HepG2 (cell line): ENCODE data around the gene PEMT. TPM values are rescaled to one million over a fixed set of nuclear protein-coding genes. Genes with fewer than 3 reads are reported as not detected.

Experiments used
- ATAC-seq: fragments of 200-7000 bp; cut with Tn5 transposase; 3 replicates; pipeline ENCODE4 v1.9.1; 2020; ENCODE audit warnings: mild to moderate bottlenecking, moderate library complexity
- BruUV-seq: library from RNA; stranded (reverse); fragments of 400-500 nt; replicated peaks from 2 replicates; lab custom pipeline; 2021; lab: Mats Ljungman, UMichigan
- CTCF ChIA-PET: fragments of 300-600 bp; formaldehyde crosslinking; extraction: SDS; loops from one replicate; lab custom pipeline; 2021; ENCODE audit warnings: low total read pairs, inconsistent platforms, low intra/inter-chr PET ratio; lab: Yijun Ruan, JAX
- POLR2A ChIA-PET: fragments of 350-600 bp; sonication (Branson Sonifier 250); formaldehyde crosslinking; loops from one replicate; lab custom pipeline; 2020; ENCODE audit warnings: antibody characterized with exemption, inconsistent platforms; lab: Yijun Ruan, JAX
- DNase-seq: peaks from one replicate; pipeline ENCODE4 v3.0.0-alpha.2; 2015; ENCODE audit warnings: low spot score
- FAIRE-seq: peaks from 3 replicates; lab custom pipeline; 2011; peaks lifted over from hg19 to GRCh38; lab: Jason Lieb, UNC
- H2AFZ ChIP-seq: one replicate; pipeline ENCODE4 v1.6.1; 2011; ENCODE audit warnings: low read length, inconsistent platforms
- H3K27ac ChIP-seq: fragments of 300-600 bp; 3 replicates; pipeline ENCODE4 v1.8.0; 2011; ENCODE audit warnings: mixed run types, mild to moderate bottlenecking, mixed read lengths, low read length, inconsistent platforms; ENCODE audit not compliant: insufficient read depth; ENCODE audit errors: extremely low read length
- H3K27me3 ChIP-seq, 2 experiments: fragments of 200-600 bp in 1 of 2; 2 replicates in 1 of 2; 3 replicates in 1 of 2; pipeline versions ENCODE4 v1.6.0 to v1.8.0; 2011; ENCODE audit warnings: low read length in 2 of 2, mild to moderate bottlenecking in 2 of 2, moderate library complexity in 2 of 2, inconsistent platforms in 1 of 2; ENCODE audit not compliant: insufficient read depth in 2 of 2, control insufficient read depth in 1 of 2
- H3K36me3 ChIP-seq, 2 experiments: fragments of 200-600 bp in 1 of 2; replicated peaks in 1 of 2; 2 replicates in 1 of 2; 3 replicates in 1 of 2; pipeline versions ENCODE4 v1.5.1 to v1.8.0; 2011; ENCODE audit warnings: low read length in 2 of 2, inconsistent platforms in 1 of 2; ENCODE audit not compliant: insufficient read depth in 2 of 2, control insufficient read depth in 1 of 2
- H3K4me1 ChIP-seq: 2 replicates; pipeline ENCODE4 v1.5.1; 2012; ENCODE audit warnings: low read length, inconsistent platforms; ENCODE audit not compliant: insufficient read depth
- H3K4me2 ChIP-seq: 2 replicates; pipeline ENCODE4 v1.6.0; 2011; ENCODE audit warnings: low read depth, low read length, inconsistent platforms
- H3K4me3 ChIP-seq, 3 experiments: fragments of 200-600 bp in 1 of 3; sonication (generic), shearing (Covaris generic) in 1 of 3; replicated peaks in 1 of 3; 2 replicates each; pipeline ENCODE4 v1.5.1; 2011 to 2016; ENCODE audit warnings: low read length in 3 of 3, inconsistent platforms in 2 of 3, low read depth in 2 of 3, mild to moderate bottlenecking in 2 of 3, control low read depth in 1 of 3, mixed read lengths in 1 of 3; ENCODE audit not compliant: insufficient read depth in 1 of 3
- H3K79me2 ChIP-seq: one replicate; pipeline ENCODE4 v1.6.1; 2011; ENCODE audit warnings: low read length, inconsistent platforms; ENCODE audit not compliant: insufficient read depth
- H3K9ac ChIP-seq: 2 replicates; pipeline ENCODE4 v1.6.0; 2011; ENCODE audit warnings: mild to moderate bottlenecking, low read depth, low read length, inconsistent platforms; ENCODE audit not compliant: insufficient read depth
- H3K9me3 ChIP-seq: 2 replicates; pipeline ENCODE4 v1.5.1; 2012; ENCODE audit warnings: mild to moderate bottlenecking, low read length
- H4K20me1 ChIP-seq: 2 replicates; pipeline ENCODE4 v1.6.0; 2011; ENCODE audit warnings: inconsistent platforms, mild to moderate bottlenecking, low read length, moderate library complexity; ENCODE audit not compliant: insufficient read depth
- CEBPB ChIP-seq: IDR thresholded peaks from 2 replicates; pipeline ENCODE4 v1.6.1; 2011; ENCODE audit warnings: low read depth, low read length, improper control_type of control experiment, borderline replicate concordance
- ETV6 ChIP-seq: sonication (generic); formaldehyde crosslinking; conservative IDR thresholded peaks from 2 replicates; pipeline ENCODE4 v1.4.0; 2020; ENCODE audit warnings: missing genetic modification reagents
- EZH2 ChIP-seq: conservative IDR thresholded peaks from 2 replicates; pipeline ENCODE4 v1.6.1; 2012; ENCODE audit warnings: mild to moderate bottlenecking, low read depth, low read length, moderate library complexity
- MAFG ChIP-seq: sonication (generic); formaldehyde crosslinking; IDR thresholded peaks from 2 replicates; pipeline ENCODE4 v1.5.1; 2020; ENCODE audit warnings: mild to moderate bottlenecking, missing genetic modification reagents
- RFXANK ChIP-seq: IDR thresholded peaks from 2 replicates; pipeline ENCODE4 v1.6.1; 2016
- SMAD3 ChIP-seq: sonication (generic); formaldehyde crosslinking; IDR thresholded peaks from 2 replicates; pipeline ENCODE4 v1.4.0; 2020; ENCODE audit warnings: missing genetic modification reagents
- SRSF1 ChIP-seq: fragments of 200-400 bp; formaldehyde crosslinking; optimal IDR thresholded peaks from 2 replicates; pipeline ENCODE3; 2017; ENCODE audit warnings: mild to moderate bottlenecking, low read depth, low read length, moderate library complexity
- U2AF2 ChIP-seq: fragments of 200-400 bp; formaldehyde crosslinking; IDR thresholded peaks from 2 replicates; pipeline ENCODE4 v1.6.1; 2017; ENCODE audit warnings: low read depth, mild to moderate bottlenecking, low read length
- ZFYVE20 ChIP-seq: sonication (generic); formaldehyde crosslinking; IDR thresholded peaks from 2 replicates; pipeline ENCODE4 v1.8.0; 2023; ENCODE audit warnings: low read depth, mild to moderate bottlenecking, moderate library complexity, missing genetic modification reagents, borderline replicate concordance
- ZNF382 ChIP-seq: sonication (generic); formaldehyde crosslinking; IDR thresholded peaks from 2 replicates; pipeline ENCODE4 v1.5.0; 2020; ENCODE audit warnings: missing genetic modification reagents, mild to moderate bottlenecking, borderline replicate concordance
- ZNF383 ChIP-seq: sonication (generic); formaldehyde crosslinking; IDR thresholded peaks from 2 replicates; pipeline ENCODE4 v1.4.0; 2020; ENCODE audit warnings: missing genetic modification reagents, mild to moderate bottlenecking, borderline replicate concordance
- ZNF589 ChIP-seq: sonication (generic); formaldehyde crosslinking; conservative IDR thresholded peaks from 2 replicates; pipeline ENCODE4 v1.8.0; 2022; ENCODE audit warnings: mild to moderate bottlenecking, moderate library complexity, missing genetic modification reagents
- ZNF737 ChIP-seq: sonication (generic); formaldehyde crosslinking; IDR thresholded peaks from 2 replicates; pipeline ENCODE4 v1.5.0; 2020; ENCODE audit warnings: missing genetic modification reagents, mild to moderate bottlenecking, borderline replicate concordance
- ZNF770 ChIP-seq: sonication (generic); formaldehyde crosslinking; IDR thresholded peaks from 2 replicates; pipeline ENCODE4 v1.5.0; 2020; ENCODE audit warnings: mild to moderate bottlenecking, missing genetic modification reagents
- ZNF83 ChIP-seq: sonication (generic); formaldehyde crosslinking; IDR thresholded peaks from 2 replicates; pipeline ENCODE4 v1.4.0; 2020; ENCODE audit warnings: missing genetic modification reagents, mild to moderate bottlenecking, borderline replicate concordance
- WGBS: methylation state at CpG from one replicate; pipeline ENCODE4 v1.1.6; 2017; ENCODE audit warnings: low lambda C conversion rate; 5-methylcytosine and 5-hydroxymethylcytosine counted together
- in situ Hi-C: cut with HindIII; loops from 2 replicates; pipeline ENCODE4 v1.10.0; 2017; ENCODE audit warnings: low pct_unique_long_range_greater_than_20kb; ENCODE audit not compliant: extremely low pct_ligation_motif_present
- intact Hi-C: fragments of 100-400 bp; cut with micrococcal nuclease; formaldehyde crosslinking; loops from one replicate; pipeline ENCODE4 v1.10.0; 2022; ENCODE audit not compliant: unreplicated experiment
- polyA plus RNA-seq, 8 experiments: library from polyadenylated mRNA; depleted of rRNA in 3 of 8; stranded (reverse) in 7 of 8; unstranded in 1 of 8; fragments of >200 nt; fragmentation: Illumina TruSeq in 4 of 8; extraction: Trizol in 4 of 8; gene quantifications; 2 replicates each; pipeline versions ENCODE4 v1.2.1 to v1.2.3, GENCODE V29; 2011 to 2016; ENCODE audit warnings: low read depth in 4 of 8, missing spikeins in 1 of 8, mixed read lengths in 1 of 8; ENCODE audit not compliant: insufficient read depth in 1 of 8
- total RNA-seq, 5 experiments: library from RNA; depleted of rRNA; stranded (reverse); fragments of >200 nt; fragmentation: Illumina TruSeq; extraction: Trizol; gene quantifications; 2 replicates each; pipeline ENCODE4 v1.2.3, GENCODE V29; 2016; ENCODE audit warnings: low read depth in 1 of 5
- TF ChIP-seq, protein P1 (sequence below): sonication (generic); formaldehyde crosslinking; conservative IDR thresholded peaks from 2 replicates; pipeline ENCODE4 v1.8.0; 2022; ENCODE audit warnings: mild to moderate bottlenecking, moderate library complexity, missing genetic modification reagents
- TF ChIP-seq, protein P2 (sequence below): IDR thresholded peaks from 2 replicates; pipeline ENCODE4 v1.6.1; 2016; ENCODE audit warnings: control low read depth

The PEMT gene
- total and polyA plus RNA-seq, 2 of the 13 experiments (the other 11 are each of a cell fraction or from before 2014, with no cell fraction given) = 31.7 to 43.6 TPM

GRCh38 chr17:17519886-17520285 is 71.6 kb downstream of the PEMT start:
- no TSS peak for BruUV-seq
- in situ Hi-C loops (no loop called here), intact Hi-C loops (no loop called here)
- H3K4me3 ChIP-seq = no peak overlapping the region
- no peak overlapping the region for H2AFZ ChIP-seq
- no peak overlapping the region for H3K9ac ChIP-seq
- no peak for FAIRE-seq
- ChIA-PET CTCF (no interaction called here), POLR2A (no interaction called here)
- no CpG with 5 or more reads among the region's 10 CpGs for WGBS
- H3K4me2 ChIP-seq = no peak overlapping the region
- no peaks in the 10 kb centered on the region for H3K27me3 ChIP-seq
- H3K36me3 ChIP-seq = peaks cover 3 to 4% of the 10 kb centered on the region in 2 experiments; a peak in 2 of 5 replicates
- TF ChIP-seq ETV6 (CRISPR knock-in tag) = no peak
- TF ChIP-seq U2AF2 = no peak
- TF ChIP-seq ZNF737 (CRISPR knock-in tag) = no peak
- no peak for TF ChIP-seq ZNF83 (CRISPR knock-in tag)
- TF ChIP-seq, protein P1, sequence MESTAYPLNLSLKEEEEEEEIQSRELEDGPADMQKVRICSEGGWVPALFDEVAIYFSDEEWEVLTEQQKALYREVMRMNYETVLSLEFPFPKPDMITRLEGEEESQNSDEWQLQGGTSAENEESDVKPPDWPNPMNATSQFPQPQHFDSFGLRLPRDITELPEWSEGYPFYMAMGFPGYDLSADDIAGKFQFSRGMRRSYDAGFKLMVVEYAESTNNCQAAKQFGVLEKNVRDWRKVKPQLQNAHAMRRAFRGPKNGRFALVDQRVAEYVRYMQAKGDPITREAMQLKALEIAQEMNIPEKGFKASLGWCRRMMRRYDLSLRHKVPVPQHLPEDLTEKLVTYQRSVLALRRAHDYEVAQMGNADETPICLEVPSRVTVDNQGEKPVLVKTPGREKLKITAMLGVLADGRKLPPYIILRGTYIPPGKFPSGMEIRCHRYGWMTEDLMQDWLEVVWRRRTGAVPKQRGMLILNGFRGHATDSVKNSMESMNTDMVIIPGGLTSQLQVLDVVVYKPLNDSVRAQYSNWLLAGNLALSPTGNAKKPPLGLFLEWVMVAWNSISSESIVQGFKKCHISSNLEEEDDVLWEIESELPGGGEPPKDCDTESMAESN (CRISPR knock-in tag) = no peak
- no peak for TF ChIP-seq SRSF1
- no peak for TF ChIP-seq ZNF589
- TF ChIP-seq MAFG (CRISPR knock-in tag) = no peak
- no peak for TF ChIP-seq ZNF770 (CRISPR knock-in tag)
- no peak for TF ChIP-seq ZFYVE20 (CRISPR knock-in tag)
- no peak for TF ChIP-seq ZNF383 (CRISPR knock-in tag)
- TF ChIP-seq EZH2 = no peak
- TF ChIP-seq, protein P2, sequence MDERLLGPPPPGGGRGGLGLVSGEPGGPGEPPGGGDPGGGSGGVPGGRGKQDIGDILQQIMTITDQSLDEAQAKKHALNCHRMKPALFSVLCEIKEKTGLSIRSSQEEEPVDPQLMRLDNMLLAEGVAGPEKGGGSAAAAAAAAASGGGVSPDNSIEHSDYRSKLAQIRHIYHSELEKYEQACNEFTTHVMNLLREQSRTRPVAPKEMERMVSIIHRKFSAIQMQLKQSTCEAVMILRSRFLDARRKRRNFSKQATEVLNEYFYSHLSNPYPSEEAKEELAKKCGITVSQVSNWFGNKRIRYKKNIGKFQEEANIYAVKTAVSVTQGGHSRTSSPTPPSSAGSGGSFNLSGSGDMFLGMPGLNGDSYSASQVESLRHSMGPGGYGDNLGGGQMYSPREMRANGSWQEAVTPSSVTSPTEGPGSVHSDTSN (CRISPR knock-in tag) = no peak
- TF ChIP-seq SMAD3 (CRISPR knock-in tag) = no peak
- TF ChIP-seq CEBPB = no peak
- no peak for TF ChIP-seq RFXANK (CRISPR knock-in tag)
- no peak for TF ChIP-seq ZNF382
- no peaks in the 10 kb centered on the region for H3K4me1 ChIP-seq
- no peaks in the 10 kb centered on the region for H3K79me2 ChIP-seq
- no peak for ATAC-seq
- 0 out of 2 replicates have a peak, but pooled peaks cover 7% of the 10 kb centered on the region for H4K20me1 ChIP-seq
- H3K9me3 ChIP-seq = no peaks in the 10 kb centered on the region
- no peak for DNase-seq
- no peak overlapping the region for H3K27ac ChIP-seq
